SK-N-DZ (cell line): Measurements from ENCODE around the gene GJA8. TPM values are rescaled to one million over a fixed set of nuclear protein-coding genes. Genes with fewer than 3 reads are reported as not detected.
A peak's percentile ranks its signal among the peaks of the same experiment; 100 is the strongest.
"Not testable (repeated sequence)": the region's sequence is repeated elsewhere in the genome, so short reads cannot be mapped to it uniquely, and the experiment has no call there.

Experiments
- DNase-seq: peaks from one replicate; pipeline ENCODE4 v3.0.0-alpha.2; 2015; ENCODE audit warnings: low spot score
- polyA plus RNA-seq, 2 experiments: library from polyadenylated mRNA; depleted of rRNA; stranded (reverse); fragments of >200 nt; gene quantifications; 2 replicates each; pipeline ENCODE4 v1.2.3, GENCODE V29; 2014

GJA8 gene
- not detected in 2 replicates for polyA plus RNA-seq (2014; cell fraction: cytosol; rRNA removed)
- not detected in 2 replicates for polyA plus RNA-seq (2014; cell fraction: nucleus; rRNA removed)

DNA sequence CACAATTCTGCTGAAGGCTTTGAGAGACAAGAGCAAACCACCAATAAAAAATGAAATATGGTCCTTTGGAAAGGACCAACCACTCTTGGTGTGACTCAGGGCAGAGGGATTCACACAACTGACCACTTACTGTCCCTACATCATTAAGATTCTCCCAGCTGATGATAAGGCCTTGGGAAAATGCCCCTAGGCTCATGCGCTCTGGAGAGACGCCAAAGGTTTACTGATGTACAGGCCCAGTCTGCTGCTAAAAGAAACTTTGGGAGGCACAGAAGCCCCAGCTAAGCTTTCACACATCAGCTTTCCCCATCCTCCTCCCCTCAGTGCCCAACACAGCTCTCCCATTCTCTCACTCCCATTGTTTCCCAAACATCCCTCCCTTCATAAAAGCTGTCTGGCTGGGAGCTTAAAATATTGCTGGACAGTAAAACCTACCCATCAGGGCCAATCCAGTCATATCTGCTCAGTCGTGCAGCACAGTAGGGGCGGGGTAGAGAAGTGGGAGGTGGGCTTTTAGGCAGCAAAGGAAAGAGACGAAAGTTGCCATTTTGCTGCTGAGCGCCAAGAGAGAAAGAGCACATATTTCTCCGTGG is at the start of gene GJA8:
GJA8 (plus strand) TSS at position 543 of the 593 bp plus-strand sequence. CDS start 5,161 bp downstream, outside the sequence.
- DNase-seq = no peak

DNA sequence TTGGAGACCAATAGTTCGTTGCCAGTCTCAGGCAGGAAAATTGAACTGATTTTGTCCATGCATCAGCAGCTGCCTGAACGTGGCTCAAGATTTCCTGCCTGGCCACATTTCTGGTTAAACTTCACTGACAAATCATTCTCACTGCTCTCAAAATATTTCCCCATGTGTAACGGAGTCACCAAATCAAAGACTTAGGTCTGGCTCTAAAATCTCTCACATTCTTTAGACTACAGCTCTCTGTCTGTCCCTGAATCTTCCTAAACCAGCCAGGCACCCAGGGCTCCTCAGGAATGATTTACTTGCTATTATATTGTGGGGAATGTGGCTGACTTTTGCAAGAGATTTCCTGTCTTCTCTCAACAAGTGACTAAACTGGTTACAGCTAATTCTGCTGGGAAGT is 49.2 kb upstream of the GJA8 start:
- DNase-seq = no peak

DNA sequence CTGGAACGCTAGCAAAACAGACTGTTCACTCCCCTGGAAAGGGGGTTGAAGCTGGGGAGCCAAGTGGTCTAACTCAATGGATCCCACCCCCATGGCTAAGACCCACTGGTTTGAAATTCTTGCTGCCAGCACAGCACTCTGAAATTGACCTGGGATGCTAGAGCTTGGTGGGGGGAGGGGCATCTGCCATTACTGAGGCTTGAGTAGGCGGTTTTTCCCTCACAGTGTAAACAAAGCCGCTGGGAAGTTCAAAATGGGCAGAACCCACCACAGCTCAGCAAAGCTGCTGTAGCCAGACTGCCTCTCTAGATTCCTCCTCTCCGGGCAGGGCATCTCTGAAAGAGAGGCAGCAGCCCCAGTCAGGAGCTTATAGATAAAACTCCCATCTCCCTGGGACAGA is 47.6 kb upstream of the GJA8 start:
- DNase-seq = not testable (repeated sequence)

DNA sequence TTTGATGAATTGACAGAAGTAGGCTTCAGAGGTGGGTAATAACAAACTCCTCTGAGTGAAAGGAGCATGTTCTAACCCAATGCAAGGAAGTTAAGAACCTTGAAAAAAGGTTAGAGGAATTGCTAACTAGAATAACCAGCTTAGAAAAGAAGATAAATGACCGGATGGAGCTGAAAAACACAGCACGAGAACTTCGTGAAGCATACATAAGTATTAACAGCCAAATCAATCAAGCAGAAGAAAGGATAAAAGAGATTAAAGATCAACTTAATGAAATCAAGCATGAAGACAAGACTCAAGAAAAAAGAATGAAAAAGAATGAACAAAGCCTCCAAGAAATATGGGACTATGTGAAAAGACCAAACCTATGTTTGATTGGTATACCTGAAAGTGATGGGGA is 46.6 kb upstream of the GJA8 start:
- not testable (repeated sequence) for DNase-seq

DNA sequence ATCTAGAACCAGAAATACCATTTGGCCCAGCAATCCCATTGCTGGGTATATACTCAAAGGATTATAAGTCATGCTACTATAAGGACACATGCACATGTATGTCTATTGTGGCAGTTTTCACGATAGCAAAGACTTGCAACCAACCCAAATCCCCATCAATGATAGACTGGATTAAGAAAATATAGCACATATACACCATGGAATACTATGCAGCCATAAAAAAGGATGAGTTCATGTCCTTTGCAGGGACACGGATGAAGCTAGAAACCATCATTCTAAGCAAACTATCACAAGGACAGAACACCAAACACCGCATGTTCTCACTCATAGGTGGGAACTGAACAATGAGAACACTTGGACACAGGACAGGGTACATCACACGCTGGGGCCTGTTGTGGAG is 35.4 kb upstream of the GJA8 start:
- not testable (repeated sequence) for DNase-seq

DNA sequence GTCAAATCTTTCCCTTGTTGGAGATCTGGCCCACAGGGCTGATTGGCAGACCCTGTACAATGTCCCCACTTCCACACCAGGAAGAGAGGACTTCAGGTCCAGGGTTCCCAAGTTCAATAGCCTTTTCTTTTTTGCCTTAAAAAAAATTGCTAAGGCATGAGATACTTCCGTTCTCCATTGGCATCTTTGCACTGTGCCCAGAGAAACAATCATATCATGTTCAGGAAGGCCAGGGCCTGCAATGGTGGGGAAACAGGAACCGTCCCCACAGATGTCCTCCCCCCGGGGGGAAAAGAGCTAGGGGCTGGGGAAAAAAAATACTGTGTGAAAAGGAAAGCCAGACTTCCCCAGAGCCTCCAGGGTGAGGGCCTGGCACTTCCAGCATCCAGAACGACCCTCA is 24.6 kb upstream of the GJA8 start:
- DNase-seq = no peak

DNA sequence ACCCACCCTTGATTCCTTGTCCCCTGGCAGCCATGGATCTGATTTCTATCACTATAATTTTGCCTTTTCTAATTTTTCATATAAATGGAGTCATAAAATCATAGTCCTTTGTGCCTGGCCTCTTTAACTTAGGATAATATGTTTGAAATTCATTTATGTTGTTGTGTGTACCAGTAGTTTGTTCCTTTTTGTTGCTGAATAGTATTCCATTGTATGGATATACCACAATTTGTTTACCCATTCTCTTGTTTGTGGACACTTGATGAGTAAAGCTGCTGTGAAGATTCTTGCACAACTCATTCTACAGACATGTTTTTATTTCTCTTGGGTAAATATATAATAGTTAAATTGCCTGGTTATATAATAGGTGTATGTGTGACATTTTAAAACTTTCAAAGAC is 22.7 kb upstream of the GJA8 start:
- no peak for DNase-seq

DNA sequence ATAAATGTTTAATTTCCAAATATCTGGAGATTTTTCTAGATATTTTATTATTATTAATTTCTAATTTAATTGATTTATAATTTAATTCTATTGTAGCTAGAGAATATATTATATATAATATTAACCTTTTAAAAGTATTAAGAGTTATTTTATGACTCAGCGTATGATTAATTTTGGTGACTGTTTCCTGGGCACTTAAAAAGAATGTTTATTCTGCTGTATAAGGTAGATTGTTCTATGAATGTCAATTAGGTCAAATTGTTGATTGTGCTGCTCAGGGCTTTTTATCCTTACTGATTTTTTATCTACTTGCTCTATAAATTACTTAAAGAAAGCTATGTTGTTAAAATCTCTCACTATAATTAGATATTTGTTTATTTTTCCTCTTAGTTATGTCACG is 20.1 kb upstream of the GJA8 start:
- DNase-seq = no peak

DNA sequence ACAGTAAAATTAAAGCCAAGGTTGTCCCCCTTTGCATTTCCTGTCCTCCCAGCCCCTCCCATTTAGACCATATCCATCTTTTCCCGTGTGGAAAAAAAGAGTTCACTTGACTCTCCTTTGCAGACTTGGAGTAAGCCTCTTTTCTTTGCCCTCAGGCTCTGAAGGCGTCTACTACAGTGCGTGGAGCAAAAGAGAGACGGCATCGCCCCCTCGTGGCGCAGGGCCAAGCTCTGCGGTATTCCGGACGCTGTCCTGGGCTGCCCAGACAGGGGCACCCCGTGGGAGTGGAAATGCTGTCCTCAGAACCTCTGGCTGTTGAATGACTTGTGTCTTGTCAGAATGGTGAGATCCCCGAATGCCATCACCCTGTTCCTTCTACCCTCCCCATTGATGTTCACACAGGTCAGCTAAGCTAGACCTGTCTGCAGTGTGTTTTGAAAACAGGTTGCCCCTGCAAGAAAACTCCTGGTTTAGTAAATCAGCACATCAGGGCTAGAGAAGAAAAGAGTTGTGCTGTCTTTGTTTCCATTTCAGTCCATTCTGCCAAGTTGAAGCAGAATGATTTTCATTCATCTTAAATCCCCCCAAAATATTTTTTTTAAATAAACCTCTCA is 12.3 kb upstream of the GJA8 start:
- DNase-seq = peak; percentile 48

DNA sequence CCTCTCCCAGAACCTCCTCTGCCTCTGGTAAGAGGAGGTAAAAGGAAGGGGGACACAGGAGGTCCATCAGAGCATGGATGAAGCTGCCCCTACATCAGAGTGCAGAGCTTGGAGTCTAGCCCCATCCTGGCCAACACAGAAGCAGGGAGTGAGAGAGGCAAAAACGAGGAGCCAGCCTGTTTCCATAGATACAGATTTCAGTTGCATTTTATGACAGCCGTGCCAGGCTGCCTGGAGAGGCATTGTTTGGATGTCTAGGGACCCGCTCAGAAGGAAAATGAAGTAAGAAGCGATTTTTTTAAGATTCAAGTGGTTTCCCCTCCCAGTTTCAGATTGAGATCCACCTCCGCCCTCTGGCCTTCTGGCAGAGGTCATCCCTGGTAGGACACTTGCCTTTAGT is 11.5 kb upstream of the GJA8 start:
- no peak for DNase-seq

DNA sequence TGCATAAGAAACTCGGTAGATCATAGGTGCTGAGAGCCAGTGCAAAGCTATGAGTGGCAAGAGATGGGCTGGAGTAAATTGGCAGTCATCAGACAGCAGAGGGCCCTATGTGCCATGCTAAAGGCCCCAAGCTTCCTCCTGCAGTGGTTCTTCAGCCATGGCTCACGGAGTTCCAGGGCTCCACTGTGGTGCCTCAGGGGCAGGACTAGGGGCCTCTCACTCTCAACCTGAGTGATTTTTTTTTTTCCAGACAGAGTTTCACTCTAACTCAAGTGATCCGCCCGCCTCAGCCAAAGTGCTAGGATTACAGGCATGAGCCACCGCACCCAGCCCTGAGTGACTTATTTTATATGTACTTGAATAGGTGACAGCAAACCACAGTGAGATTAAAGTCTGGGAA is 10.4 kb upstream of the GJA8 start:
- DNase-seq = no peak

DNA sequence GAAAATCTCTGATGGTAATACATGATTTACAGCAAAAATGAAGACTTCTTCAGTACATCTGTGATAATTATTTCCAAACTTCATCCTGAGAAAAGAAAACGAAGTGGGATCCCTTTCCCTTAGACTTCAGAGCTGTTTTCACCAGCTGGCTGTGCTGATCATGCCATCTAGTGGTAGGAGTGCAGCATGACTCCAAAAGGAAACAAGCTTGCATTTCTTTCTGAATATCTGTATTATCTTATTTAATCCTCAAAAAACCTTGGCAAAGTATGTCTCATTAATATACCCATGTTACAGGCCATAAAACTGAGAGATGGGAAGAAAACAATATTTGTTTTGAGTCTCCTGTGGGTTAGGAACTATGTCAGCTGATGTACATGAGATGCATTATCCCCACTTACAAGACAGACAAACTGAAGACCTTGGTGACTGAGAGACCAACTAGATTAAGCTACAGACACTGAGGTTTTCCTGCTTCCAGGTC is 9.8 kb upstream of the GJA8 start:
- peak; percentile 54 for DNase-seq

DNA sequence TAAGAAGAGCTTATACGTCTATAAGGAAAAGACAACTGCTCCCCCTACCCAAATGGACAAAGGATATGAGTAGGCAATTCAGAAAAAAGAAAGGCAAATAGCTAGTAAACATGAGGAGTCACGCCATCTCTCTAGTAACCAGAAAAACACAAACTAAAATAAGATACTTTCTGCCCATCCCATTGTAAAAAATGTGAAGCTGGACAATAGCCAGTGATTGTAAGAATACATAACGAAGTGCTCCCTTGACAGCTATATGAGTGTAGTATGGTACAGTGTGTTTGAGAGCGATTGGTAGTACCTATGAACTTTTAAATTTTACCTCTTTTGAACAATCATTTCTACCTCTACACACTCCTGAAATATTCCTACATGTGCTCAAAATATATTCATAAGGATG is 7.5 kb upstream of the GJA8 start:
- DNase-seq = no peak

DNA sequence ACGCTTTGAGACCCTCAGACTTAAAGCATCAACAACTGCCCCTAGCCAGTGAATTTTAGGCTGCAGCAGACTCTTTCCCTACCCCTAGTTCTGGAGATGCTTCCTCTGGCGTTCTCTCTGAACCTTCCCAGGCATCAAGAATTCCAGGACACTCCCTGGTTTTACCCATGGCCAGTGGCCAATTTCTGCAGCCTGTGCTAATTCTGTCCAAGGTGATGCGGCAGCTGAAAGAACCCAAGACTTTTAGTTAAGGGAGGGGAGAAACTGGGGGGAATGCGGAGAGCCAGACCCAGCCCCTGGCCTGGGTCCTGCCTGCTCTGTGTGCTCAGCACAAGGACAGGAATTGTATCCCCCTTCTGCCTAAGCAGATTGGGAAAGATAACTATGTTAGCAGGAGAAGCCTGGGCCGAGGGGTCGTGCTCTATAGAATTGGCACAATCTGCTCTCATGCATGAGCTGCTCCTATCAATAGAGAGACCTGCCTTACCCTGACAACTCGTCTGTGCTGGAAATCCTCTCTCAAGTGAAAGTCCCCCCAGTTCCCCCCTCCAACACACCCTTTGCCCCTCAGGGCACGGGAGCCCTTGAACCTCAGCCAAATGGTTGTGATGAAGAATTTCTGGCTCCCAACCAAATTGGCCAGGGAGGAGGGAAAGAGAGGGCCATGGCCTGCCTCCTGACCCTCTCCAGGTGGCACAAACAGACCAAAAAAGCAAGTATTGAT is 5.4 kb upstream of the GJA8 start:
- no peak for DNase-seq

DNA sequence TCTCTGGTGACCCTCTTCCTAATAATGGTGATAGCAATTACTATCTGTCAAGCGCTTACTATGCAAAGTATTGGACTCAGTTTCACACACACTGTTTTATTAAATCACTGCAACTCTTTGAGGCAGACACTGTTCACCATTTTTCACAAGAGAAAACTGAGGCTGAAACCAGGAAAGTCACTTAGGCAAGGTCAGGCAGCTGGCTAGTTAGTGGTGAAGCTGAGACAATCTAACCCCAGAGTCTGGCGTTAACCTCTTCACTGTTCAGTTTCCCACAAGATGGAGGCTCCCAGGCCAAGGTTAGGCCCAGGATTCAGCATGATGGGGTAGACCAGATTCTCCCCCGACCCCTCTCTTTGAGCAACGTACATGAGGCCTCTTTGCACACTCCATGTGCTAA is 4.8 kb upstream of the GJA8 start:
- DNase-seq = no peak

DNA sequence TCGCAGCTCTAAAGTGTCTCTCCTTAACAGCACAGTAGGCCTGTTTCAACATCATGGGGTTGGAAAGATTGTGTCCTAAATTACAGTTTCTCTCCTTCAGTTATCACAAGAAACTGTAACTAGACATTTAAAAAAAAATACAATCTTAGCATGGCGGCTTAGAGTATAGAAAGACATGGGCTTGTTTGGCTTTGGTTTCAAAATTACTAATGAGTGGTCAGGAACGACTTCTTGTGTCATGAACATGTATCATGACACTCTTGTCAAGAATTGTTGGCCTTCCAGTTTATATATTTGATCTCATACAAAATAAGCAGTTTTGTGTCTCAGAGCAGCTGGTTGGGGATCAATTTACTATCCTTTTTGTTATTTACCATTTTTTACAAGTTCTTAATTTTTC is 2.1 kb downstream of the GJA8 start:
- DNase-seq = no peak

DNA sequence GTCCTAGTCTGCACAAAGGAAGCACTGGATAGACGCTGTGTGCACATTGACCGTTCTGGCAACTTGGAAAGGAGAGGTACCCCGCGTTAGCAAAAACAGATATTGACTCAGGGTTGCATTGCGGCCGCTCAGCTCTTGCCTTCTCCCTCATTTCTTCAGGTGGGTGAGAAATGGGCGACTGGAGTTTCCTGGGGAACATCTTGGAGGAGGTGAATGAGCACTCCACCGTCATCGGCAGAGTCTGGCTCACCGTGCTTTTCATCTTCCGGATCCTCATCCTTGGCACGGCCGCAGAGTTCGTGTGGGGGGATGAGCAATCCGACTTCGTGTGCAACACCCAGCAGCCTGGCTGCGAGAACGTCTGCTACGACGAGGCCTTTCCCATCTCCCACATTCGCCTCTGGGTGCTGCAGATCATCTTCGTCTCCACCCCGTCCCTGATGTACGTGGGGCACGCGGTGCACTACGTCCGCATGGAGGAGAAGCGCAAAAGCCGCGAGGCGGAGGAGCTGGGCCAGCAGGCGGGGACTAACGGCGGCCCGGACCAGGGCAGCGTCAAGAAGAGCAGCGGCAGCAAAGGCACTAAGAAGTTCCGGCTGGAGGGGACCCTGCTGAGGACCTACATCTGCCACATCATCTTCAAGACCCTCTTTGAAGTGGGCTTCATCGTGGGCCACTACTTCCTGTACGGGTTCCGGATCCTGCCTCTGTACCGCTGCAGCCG is 5.4 kb downstream of the GJA8 start:
- DNase-seq = no peak

DNA sequence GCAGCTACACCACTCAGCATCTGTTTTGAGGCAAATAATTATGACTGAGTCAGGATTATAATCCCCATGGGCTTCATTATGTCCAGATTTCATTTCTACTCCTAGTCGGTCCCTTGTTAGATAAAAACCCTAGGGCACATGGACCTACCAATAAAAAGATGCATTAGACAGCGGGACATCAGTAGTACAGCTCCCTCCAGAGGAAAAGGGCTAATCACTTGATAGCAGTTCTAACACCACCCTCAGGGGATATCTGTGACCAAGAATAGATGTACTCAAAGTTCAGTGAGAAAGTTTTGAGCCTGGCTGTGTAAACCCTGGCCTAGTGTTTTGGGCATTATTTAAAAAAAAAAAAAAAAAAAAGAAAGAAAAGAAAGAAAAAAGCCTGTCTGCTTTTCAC is 10.0 kb downstream of the GJA8 start:
- no peak for DNase-seq

DNA sequence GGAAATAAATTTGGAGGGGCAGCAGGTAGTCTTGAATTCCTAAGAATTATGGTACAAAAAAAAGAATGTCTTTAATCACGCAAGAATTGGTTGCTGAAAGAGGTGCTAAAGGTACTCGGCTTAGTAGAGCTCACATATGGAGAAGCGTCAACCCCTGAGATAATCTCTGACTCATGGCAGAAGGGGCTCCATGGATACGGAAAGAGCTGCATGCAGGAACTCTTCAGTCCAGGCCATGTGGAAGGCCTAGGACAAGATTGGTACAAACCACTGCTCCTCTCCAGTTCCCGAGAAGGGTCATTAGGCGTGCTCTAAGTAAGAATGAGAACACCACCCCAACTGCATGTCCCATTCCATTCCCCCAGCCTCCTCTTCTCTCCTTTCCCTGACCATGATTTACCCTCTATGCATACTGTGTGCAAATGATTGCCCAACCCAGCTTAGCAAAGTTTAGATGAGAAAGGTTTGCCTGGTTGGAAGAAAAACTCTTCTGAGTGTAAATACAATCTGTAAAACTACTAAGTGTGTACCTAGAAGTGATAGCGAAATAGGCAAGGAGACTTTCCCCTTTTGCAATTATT is 10.9 kb downstream of the GJA8 start:
- no peak for DNase-seq

DNA sequence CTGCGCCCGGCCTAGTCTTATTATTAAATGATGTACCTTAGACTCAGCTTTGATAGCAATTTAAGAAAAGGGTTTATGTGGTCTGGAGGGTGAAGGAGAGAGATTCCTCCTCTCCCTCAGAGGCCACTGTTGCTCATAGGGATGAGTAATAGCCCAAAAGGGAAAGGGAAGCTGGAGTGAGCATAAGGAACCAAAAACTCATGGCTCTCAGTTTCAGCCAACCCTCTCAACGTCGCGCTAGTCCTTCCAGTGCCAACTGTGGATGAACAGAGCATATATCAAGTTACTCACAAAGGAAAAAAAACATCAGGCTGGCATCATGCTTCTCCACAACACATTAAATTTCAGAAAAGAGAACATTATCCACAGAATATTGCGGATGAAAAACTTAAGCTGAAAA is 17.3 kb downstream of the GJA8 start:
- DNase-seq = no peak

DNA sequence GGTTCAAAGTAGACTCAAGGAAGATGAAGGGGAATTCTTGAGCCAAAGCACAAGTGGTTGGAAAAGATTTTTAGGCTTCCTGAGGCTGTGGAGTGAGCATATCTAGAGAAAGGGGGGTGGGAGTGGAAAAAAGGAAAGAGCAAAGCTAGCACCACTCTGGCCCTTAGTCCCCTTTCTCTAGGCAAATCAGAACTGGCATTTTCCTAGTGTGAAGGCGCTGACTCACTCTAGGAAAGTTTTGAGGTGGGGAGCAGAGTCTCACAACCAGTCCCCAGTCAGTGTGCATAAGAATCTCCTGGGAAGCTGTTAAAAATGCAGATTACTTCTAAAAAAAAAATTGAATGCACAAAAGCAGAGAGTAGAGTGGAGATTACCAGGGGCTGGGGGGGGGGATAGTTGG is 22.2 kb downstream of the GJA8 start:
- DNase-seq = no peak

DNA sequence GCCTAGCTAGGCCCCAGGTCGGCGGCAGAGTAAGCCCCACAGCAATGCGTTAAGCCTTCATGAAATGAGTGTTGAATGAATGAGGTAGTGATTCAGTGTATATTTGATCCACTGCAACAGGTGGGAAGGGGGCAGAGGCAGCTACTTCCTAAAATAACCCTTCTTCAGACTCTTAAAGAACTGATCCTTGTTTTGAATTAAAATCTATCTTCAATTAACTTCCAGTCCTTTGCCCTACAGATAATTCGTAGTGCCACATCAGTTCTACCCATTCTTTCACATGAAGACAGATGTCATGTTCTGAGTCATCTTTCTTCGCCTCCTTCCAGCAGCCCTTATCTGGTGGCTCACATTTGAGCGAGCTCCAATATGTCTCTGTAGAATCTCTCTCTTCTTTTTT is 24.6 kb downstream of the GJA8 start:
- DNase-seq = not testable (repeated sequence)
